Smooth muscle cell of trachea (primary cell): ENCODE results near the gene CEP68. TPM values are rescaled to one million over a fixed set of nuclear protein-coding genes. Genes with fewer than 3 reads are reported as not detected.

Source experiments
- total RNA-seq: library from RNA; depleted of rRNA; stranded (reverse); fragments of >200 nt; gene quantifications from 2 replicates; pipeline ENCODE4 v1.2.1, GENCODE V29; 2014

Gene CEP68
- total RNA-seq = 8.6 and 16.5 TPM in 2 replicates

GRCh38 chr2:65056215-65057053 lies at the start of gene CEP68:
Gene CEP68 (plus strand): TSS chr2:65056416. CDS start chr2:65069445, 13,029 bp downstream.

GRCh38 chr2:65129826-65130663 lies 73.8 kb downstream of the CEP68 start, which contains the start of gene RAB1A:
Gene RAB1A (minus strand): TSS chr2:65130106. CDS start chr2:65129915, 191 bp downstream.

Other genes with a start within 250 kb of the CEP68 start
- 2.0 and 8.3 TPM in 2 replicates for gene SLC1A4, start 67.0 kb upstream of the CEP68 start, total RNA-seq
- 86.8 and 121 TPM in 2 replicates for gene RAB1A, start 73.7 kb downstream of the CEP68 start, total RNA-seq
- gene ACTR2, start 171.4 kb downstream of the CEP68 start, total RNA-seq = 81.0 and 161 TPM in 2 replicates